Neural progenitor cell (in vitro differentiated cells): ENCODE results near the gene OR13C4.

Source experiments
- EZH2 ChIP-seq: fragments of 200-600 bp; sonication (generic); IDR thresholded peaks from 2 replicates; pipeline ENCODE4 v1.6.1; 2017; ENCODE audit warnings: antibody characterized with exemption, mild to moderate bottlenecking, moderate library complexity
- TF ChIP-seq, protein P1 (sequence below): fragments of 200-600 bp; sonication (generic); IDR thresholded peaks from 2 replicates; pipeline ENCODE4 v1.5.1; 2017; ENCODE audit warnings: antibody characterized with exemption, mild to moderate bottlenecking

DNA sequence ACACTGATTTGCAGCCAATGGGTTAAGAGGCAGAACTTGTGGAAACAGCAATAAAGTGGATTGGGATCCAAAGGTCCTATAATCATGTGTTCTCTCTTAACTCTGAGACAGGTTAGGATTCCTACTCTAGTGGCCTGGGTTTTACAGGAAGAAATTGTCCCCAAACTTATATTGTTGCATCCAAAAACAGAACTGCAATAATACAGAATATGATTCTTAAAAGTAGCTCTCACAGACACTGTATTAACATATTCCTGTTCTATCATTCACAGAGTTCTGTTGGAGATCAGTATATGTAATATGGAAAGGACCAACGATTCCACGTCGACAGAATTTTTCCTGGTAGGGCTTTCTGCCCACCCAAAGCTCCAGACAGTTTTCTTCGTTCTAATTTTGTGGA is 41.9 kb upstream of the OR13C4 start, which contains the start of gene OR13C8:
- TF ChIP-seq, protein P1, sequence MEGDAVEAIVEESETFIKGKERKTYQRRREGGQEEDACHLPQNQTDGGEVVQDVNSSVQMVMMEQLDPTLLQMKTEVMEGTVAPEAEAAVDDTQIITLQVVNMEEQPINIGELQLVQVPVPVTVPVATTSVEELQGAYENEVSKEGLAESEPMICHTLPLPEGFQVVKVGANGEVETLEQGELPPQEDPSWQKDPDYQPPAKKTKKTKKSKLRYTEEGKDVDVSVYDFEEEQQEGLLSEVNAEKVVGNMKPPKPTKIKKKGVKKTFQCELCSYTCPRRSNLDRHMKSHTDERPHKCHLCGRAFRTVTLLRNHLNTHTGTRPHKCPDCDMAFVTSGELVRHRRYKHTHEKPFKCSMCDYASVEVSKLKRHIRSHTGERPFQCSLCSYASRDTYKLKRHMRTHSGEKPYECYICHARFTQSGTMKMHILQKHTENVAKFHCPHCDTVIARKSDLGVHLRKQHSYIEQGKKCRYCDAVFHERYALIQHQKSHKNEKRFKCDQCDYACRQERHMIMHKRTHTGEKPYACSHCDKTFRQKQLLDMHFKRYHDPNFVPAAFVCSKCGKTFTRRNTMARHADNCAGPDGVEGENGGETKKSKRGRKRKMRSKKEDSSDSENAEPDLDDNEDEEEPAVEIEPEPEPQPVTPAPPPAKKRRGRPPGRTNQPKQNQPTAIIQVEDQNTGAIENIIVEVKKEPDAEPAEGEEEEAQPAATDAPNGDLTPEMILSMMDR: no peak
- no peak for TF ChIP-seq EZH2
